HG03025 (cell line): ENCODE data around the gene JADE2.
"Not testable (repeated sequence)": the region's sequence is repeated elsewhere in the genome, so short reads cannot be mapped to it uniquely, and the experiment has no call there.

Experiments
- ATAC-seq: cut with Tn5 transposase; IDR thresholded peaks from one replicate; pipeline ENCODE4 v1.9.1; 2021; ENCODE audit warnings: mild to moderate bottlenecking, moderate library complexity; ENCODE audit not compliant: unreplicated experiment, low FRiP score

JADE2 gene

GRCh38 chr5:134506054-134507039, 19.1 kb upstream of the JADE2 start:
- no peak for ATAC-seq

DNA sequence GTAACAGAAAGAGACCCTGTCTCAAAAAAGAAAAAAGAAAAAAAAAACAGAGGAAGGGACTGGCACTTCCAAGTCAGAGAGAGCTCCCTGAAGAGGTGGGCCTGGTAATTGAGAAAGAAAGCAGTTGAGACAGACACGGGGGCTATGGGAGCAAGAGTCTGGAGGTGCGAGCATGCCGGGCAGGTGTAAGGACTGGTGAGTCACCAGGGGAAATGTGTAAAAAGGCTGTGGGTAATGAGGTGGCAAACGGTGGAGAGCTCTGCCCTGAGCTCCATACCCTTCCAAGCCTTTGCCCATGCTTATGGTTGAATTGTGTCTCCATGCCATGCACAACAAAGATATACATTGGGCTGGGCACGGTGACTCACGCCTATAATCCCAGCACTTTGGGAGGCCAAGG, 18.0 kb upstream of the JADE2 start:
- ATAC-seq = no peak

GRCh38 chr5:134508521-134509195, 16.8 kb upstream of the JADE2 start:
- no peak for ATAC-seq

DNA sequence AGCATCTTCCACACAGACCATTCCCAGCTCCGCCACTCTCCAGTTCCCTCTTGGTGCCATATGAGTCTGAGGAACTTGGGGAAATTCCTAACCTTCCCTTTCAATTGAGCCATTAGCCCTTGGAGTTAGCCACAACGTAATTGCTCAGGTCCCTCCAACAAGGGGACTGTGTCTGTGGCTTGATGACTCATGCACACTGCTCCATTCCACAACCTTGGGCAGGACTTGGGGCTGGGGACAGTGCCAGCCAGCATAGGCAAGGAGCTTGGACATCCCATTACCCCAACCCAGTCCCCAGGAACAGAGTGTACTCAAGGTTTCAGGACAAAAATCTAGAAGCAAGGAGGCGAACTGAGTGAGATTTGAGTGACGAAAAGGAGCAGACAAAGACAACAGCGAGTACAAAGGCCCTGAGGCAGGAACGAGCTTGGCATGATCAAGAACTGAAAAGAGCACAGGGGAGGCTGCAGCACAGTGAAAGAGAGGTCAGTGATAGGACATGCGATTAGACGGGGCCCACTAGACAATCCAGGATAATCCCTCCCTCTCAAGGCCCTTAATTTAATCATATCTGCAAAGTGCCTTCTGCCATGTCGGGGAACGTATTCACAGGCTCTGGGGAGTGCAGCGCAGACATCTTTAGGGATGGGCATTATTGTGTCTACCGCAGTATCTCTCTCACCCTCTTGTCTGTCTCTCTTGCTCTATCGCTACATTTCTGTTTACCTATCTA, 16.0 kb upstream of the JADE2 start:
- no peak for ATAC-seq

- ATAC-seq = no peak
Measured at GRCh38 chr5:134510970-134511795, 14.3 kb upstream of the JADE2 start.

- no peak for ATAC-seq
Measured at GRCh38 chr5:134511796-134512660, 13.4 kb upstream of the JADE2 start.

DNA sequence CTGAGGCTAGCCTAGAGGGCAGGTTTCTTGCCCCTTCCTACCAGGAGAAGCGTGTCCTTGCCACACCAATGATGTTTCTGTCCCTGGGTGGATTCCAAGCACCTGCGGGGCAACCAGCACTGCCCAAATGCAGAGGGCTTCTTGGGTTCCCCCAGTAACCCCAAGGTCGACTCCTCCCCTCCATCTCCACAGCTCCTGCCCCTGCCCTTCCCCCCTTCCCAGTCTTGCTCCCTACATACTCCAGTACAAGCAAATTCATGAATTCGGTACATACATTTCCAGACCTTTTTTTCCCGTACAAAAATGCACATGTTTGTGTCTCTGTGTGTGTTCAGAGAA, 12.8 kb upstream of the JADE2 start:
- ATAC-seq = no peak

GRCh38 chr5:134515801-134516200, 9.7 kb upstream of the JADE2 start:
- ATAC-seq = no peak

GRCh38 chr5:134516984-134517383, 8.5 kb upstream of the JADE2 start:
- not testable (repeated sequence) for ATAC-seq

DNA sequence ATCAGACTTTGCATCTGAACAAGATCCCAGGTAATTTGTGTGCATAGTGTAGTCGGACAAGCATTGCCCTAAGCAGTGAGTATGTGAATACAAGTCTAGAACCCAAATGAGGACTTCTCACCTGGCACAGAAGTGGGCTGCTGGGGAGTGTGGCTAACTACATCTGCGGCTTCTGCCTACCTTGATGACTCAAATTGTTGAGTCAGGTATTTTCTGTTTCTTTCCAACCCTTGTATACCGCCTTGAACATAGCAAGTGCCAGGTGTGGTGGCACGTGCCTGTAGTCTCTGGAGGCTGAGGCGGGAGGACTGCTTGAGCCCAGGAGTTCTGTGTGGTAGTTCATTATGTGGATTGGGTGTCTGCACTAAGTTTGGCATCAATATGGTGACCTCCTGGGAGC, 7.9 kb upstream of the JADE2 start:
- no peak for ATAC-seq

GRCh38 chr5:134519989-134520388, 5.5 kb upstream of the JADE2 start:
- ATAC-seq = no peak

GRCh38 chr5:134521841-134522240, 3.6 kb upstream of the JADE2 start:
- ATAC-seq = no peak

DNA sequence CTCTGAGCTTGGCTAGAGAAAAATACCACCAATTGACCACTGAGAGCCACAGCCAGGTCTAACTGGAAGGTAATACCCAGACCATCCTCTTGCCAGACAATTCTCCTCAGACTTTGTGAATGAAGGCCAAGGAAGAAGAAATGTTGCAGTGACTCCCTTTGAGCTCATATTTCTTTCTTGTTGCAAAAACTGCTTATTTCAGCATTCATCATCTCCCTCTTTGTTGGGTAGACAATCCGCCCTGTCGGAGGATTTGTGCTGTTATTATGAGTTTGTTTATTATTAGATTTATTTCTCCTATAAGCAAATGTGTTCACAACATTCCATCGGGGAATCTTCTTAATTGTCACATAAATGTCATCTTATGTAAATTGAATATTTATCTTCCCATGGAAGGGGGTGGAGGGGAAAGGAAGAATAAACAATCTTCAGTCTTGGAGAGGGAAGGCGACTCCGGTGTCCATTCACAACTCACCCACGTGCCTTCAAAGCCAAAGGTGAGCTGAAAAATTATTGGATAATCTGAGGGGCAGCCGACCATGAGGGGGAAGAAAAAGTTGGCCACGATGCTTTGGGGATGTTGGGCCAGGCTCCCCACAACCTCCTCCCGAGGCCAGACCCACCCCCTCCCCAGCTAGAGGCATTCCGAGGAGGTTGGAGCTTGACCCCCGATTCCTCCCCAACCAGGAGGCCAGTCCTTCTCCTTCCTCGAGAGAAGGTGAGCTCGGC, 1.8 kb upstream of the JADE2 start:
- ATAC-seq = no peak

- ATAC-seq = no peak
Measured at GRCh38 chr5:134524272-134524825, 1.1 kb upstream of the JADE2 start.

- no peak for ATAC-seq
Measured at GRCh38 chr5:134525683-134526482, 413 bp downstream of the JADE2 start.

DNA sequence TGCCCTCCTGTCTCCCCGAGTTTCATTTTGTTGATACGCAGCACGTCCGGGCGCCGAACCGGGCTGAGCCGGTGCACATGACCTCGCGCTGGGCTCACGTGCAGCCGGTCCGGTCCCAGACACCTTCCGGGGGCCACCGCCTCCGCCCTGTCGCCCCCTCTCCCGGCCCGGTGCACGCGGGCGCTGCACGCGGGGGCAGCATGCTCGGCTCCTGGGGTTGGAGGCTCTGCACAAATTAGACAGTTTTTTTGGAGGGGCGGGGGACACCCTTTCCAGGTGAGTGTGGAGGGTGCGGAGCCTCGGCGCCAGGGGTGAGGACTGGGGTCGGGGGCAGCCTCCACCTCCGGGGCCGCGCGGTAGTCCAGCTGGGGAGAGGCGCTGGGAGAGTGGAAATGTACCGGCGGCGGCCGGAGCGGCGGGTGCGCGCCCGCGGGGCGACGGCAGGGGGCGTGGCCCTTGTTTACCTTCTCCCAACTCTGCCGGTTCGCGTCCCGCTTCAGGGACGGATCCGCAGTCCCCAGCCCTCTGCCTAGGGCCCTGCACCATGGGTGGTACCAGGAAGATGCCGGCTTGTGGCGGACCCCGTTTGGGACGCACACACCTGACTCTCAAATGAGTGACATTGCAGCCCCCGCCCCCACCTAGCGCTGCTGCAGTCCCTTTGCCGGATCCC, 1.1 kb downstream of the JADE2 start:
- peak; percentile 18 for ATAC-seq
